Measurements from ENCODE around the gene CLDN10.

Gene CLDN10

DNA sequence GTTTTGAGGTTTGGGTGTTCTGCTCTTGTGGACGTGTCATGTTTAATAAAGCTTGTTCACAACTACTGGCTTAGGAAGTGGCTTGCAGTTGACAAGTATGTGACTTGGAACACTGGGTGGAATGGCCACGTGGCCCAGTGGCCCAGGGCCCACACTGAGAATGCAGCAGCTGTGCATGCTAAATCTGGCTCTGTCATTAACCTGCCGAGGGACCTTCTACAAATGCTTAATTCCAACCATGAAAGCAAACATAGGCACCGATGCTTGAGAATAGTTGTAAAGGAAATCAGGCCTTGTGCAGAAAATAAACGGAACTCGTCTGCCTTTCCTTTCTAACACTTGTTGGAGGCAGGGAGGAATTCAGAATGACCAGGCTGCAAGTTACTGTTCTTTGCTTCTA, 11.6 kb upstream of the CLDN10 start:
- H3K18ac ChIP-seq (ENCODE audit: low read length), result no peak overlapping the region
- no peaks in the 10 kb centered on the region for H3K79me1 ChIP-seq (ENCODE audit: low read length)
- no peak overlapping the region for H3K4ac ChIP-seq (ENCODE audit: low read depth, low read length)
- H3K4me2 ChIP-seq (ENCODE audit: low read length), result no peak overlapping the region
- H2BK120ac ChIP-seq (ENCODE audit: insufficient read depth, low read length, poor library complexity), result no peak overlapping the region
- H4K12ac ChIP-seq (ENCODE audit: low read depth, low read length), result no peak overlapping the region
- no peaks in the 10 kb centered on the region for H3K9me3 ChIP-seq (ENCODE audit: insufficient read depth, low read depth, low read length)
- H3K14ac ChIP-seq (ENCODE audit: low read length), result no peak overlapping the region
- no peak overlapping the region for H3K9ac ChIP-seq (ENCODE audit: low read length)
- no peak overlapping the region for H3K23ac ChIP-seq (ENCODE audit: low read length)
- no peaks in the 10 kb centered on the region for H3K79me2 ChIP-seq (ENCODE audit: control insufficient read depth, insufficient read depth, low read length, poor library complexity)
- H2AFZ ChIP-seq (ENCODE audit: insufficient read depth, low read length, poor library complexity), result no peak overlapping the region
- H2AK5ac ChIP-seq (ENCODE audit: low read length), result no peak overlapping the region
- H4K91ac ChIP-seq (ENCODE audit: low read depth, low read length), result no peak overlapping the region
- no peak overlapping the region for H4K8ac ChIP-seq (ENCODE audit: low read depth, low read length)
- no peaks in the 10 kb centered on the region for H3K4me1 ChIP-seq (ENCODE audit: control insufficient read depth in 1 of 2, insufficient read depth in 2 of 2, low read length in 2 of 2)
- H2BK12ac ChIP-seq (ENCODE audit: low read length), result no peak overlapping the region
- no CpG with 5 or more reads among the region's 6 CpGs for WGBS (ENCODE audit: extremely low coverage, insufficient coverage, insufficient read length)
- H3K27me3 ChIP-seq (ENCODE audit: insufficient read depth, low read length), result no peaks in the 10 kb centered on the region
- no peak overlapping the region for H3K4me3 ChIP-seq (ENCODE audit: low read depth, low read length)
- H2BK5ac ChIP-seq (ENCODE audit: low read depth, low read length, poor library complexity), result no peak overlapping the region
- DNase-seq, result no peak
- H3K36me3 ChIP-seq (ENCODE audit: control insufficient read depth in 1 of 2, insufficient read depth in 2 of 2, low read length in 2 of 2), result no peaks in the 10 kb centered on the region
- H3K27ac ChIP-seq (ENCODE audit: low read depth, low read length), result no peak overlapping the region

- H3K23ac ChIP-seq (ENCODE audit: low read length), result no peak overlapping the region
- H3K79me2 ChIP-seq (ENCODE audit: control insufficient read depth, insufficient read depth, low read length, poor library complexity), result no peaks in the 10 kb centered on the region
- no CpG with 5 or more reads among the region's 2 CpGs for WGBS (ENCODE audit: extremely low coverage, insufficient coverage, insufficient read length)
- no peak for DNase-seq
- H2BK12ac ChIP-seq (ENCODE audit: low read length), result no peak overlapping the region
- no peak overlapping the region for H3K9ac ChIP-seq (ENCODE audit: low read length)
- H4K12ac ChIP-seq (ENCODE audit: low read depth, low read length), result no peak overlapping the region
- H2AFZ ChIP-seq (ENCODE audit: insufficient read depth, low read length, poor library complexity), result no peak overlapping the region
- H3K79me1 ChIP-seq (ENCODE audit: low read length), result no peaks in the 10 kb centered on the region
- no peak overlapping the region for H4K8ac ChIP-seq (ENCODE audit: low read depth, low read length)
- H2AK5ac ChIP-seq (ENCODE audit: low read length), result no peak overlapping the region
- no peak overlapping the region for H3K4ac ChIP-seq (ENCODE audit: low read depth, low read length)
- no peak overlapping the region for H3K14ac ChIP-seq (ENCODE audit: low read length)
- no peaks in the 10 kb centered on the region for H3K4me1 ChIP-seq (ENCODE audit: control insufficient read depth in 1 of 2, insufficient read depth in 2 of 2, low read length in 2 of 2)
- H3K4me3 ChIP-seq (ENCODE audit: low read depth, low read length), result no peak overlapping the region
- H2BK120ac ChIP-seq (ENCODE audit: insufficient read depth, low read length, poor library complexity), result no peak overlapping the region
- H3K27ac ChIP-seq (ENCODE audit: low read depth, low read length), result no peak overlapping the region
- no peaks in the 10 kb centered on the region for H3K9me3 ChIP-seq (ENCODE audit: insufficient read depth, low read depth, low read length)
- no peak overlapping the region for H3K4me2 ChIP-seq (ENCODE audit: low read length)
- no peak overlapping the region for H4K91ac ChIP-seq (ENCODE audit: low read depth, low read length)
- H3K36me3 ChIP-seq (ENCODE audit: control insufficient read depth in 1 of 2, insufficient read depth in 2 of 2, low read length in 2 of 2), result no peaks in the 10 kb centered on the region
- no peak overlapping the region for H3K18ac ChIP-seq (ENCODE audit: low read length)
- H2BK5ac ChIP-seq (ENCODE audit: low read depth, low read length, poor library complexity), result no peak overlapping the region
- no peaks in the 10 kb centered on the region for H3K27me3 ChIP-seq (ENCODE audit: insufficient read depth, low read length)
Observed at GRCh38 chr13:95541308-95541707, 11.2 kb upstream of the CLDN10 start.

DNA sequence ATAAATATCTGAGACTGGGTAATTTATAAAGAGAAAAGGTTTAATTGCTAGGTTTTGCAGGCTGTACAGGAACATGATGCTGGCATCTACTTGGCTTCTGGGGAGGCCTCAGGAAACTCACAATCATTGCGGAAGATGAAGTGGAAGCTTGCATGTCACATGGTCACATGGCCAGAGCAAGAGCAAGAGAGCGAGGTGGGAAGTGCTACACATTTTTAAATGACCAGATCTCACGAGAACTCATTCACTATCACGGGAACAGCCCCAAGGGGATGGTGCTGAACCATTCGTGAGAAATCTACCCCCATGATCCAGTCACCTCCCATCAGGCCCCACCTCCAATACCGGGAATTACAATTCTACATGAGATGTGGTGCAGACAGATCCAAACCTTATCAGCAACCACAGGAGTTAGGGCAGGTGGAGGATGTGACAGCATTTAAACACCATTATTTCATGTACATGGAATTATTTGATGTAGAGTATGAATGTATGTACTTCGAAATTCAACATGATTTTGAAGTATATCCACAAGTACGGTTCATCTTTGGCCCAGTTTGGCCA, 10.5 kb upstream of the CLDN10 start:
- Histone ChIP-seq H3K23ac (ENCODE audit: low read length) (no peak overlapping the region), H3K36me3 (ENCODE audit: control insufficient read depth in 1 of 2, insufficient read depth in 2 of 2, low read length in 2 of 2) (no peaks in the 10 kb centered on the region), H3K4me1 (ENCODE audit: control insufficient read depth in 1 of 2, insufficient read depth in 2 of 2, low read length in 2 of 2) (peaks cover 0 to 1% of the 10 kb centered on the region in 2 experiments), H3K4ac (ENCODE audit: low read depth, low read length) (no peak overlapping the region), H3K4me2 (ENCODE audit: low read length) (no peak overlapping the region), H4K8ac (ENCODE audit: low read depth, low read length) (no peak overlapping the region), H4K91ac (ENCODE audit: low read depth, low read length) (no peak overlapping the region), H3K9me3 (ENCODE audit: insufficient read depth, low read depth, low read length) (no peaks in the 10 kb centered on the region), H3K79me1 (ENCODE audit: low read length) (peaks cover 1% of the 10 kb centered on the region), H4K12ac (ENCODE audit: low read depth, low read length) (no peak overlapping the region), H3K27ac (ENCODE audit: low read depth, low read length) (no peak overlapping the region), H2BK5ac (ENCODE audit: low read depth, low read length, poor library complexity) (no peak overlapping the region), H3K18ac (ENCODE audit: low read length) (no peak overlapping the region), H3K14ac (ENCODE audit: low read length) (no peak overlapping the region), H3K4me3 (ENCODE audit: low read depth, low read length) (no peak overlapping the region), H2AK5ac (ENCODE audit: low read length) (no peak overlapping the region), H3K79me2 (ENCODE audit: control insufficient read depth, insufficient read depth, low read length, poor library complexity) (no peaks in the 10 kb centered on the region), H2BK12ac (ENCODE audit: low read length) (no peak overlapping the region), H2AFZ (ENCODE audit: insufficient read depth, low read length, poor library complexity) (no peak overlapping the region), H3K9ac (ENCODE audit: low read length) (no peak overlapping the region), H2BK120ac (ENCODE audit: insufficient read depth, low read length, poor library complexity) (no peak overlapping the region), H3K27me3 (ENCODE audit: insufficient read depth, low read length) (no peaks in the 10 kb centered on the region)
- no peak for DNase-seq
- WGBS (ENCODE audit: extremely low coverage, insufficient coverage, insufficient read length), result no CpG with 5 or more reads among the region's 8 CpGs

DNA sequence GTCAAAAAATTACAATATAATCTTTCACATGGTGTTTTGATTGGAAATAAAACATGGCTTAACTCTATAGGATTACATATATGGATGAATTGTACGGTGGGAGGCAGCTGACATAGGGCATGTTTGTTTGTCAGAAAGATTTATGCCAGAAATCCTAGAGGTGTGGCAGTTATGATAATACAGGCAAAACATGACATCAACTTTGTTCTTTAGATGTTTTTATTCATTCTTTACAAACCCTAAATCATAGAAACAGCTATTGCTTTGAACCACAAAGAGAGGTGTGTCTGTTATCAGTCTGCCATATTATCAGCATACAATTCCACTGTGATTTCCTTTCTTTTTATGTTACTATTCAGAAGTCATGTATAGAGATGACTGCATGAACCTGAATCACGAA, 8.2 kb upstream of the CLDN10 start:
- Histone ChIP-seq H3K18ac (ENCODE audit: low read length) (no peak overlapping the region), H3K27ac (ENCODE audit: low read depth, low read length) (no peak overlapping the region), H2AK5ac (ENCODE audit: low read length) (no peak overlapping the region), H3K4me3 (ENCODE audit: low read depth, low read length) (no peak overlapping the region), H3K4me2 (ENCODE audit: low read length) (no peak overlapping the region), H4K91ac (ENCODE audit: low read depth, low read length) (no peak overlapping the region), H3K27me3 (ENCODE audit: insufficient read depth, low read length) (no peaks in the 10 kb centered on the region), H3K4me1 (ENCODE audit: control insufficient read depth in 1 of 2, insufficient read depth in 2 of 2, low read length in 2 of 2) (peaks cover 2 to 3% of the 10 kb centered on the region in 2 experiments), H2BK120ac (ENCODE audit: insufficient read depth, low read length, poor library complexity) (no peak overlapping the region), H2BK5ac (ENCODE audit: low read depth, low read length, poor library complexity) (no peak overlapping the region), H3K14ac (ENCODE audit: low read length) (no peak overlapping the region), H3K79me2 (ENCODE audit: control insufficient read depth, insufficient read depth, low read length, poor library complexity) (no peaks in the 10 kb centered on the region), H3K9me3 (ENCODE audit: insufficient read depth, low read depth, low read length) (no peaks in the 10 kb centered on the region), H3K79me1 (ENCODE audit: low read length) (peaks cover 1% of the 10 kb centered on the region), H4K8ac (ENCODE audit: low read depth, low read length) (no peak overlapping the region), H4K12ac (ENCODE audit: low read depth, low read length) (no peak overlapping the region), H3K4ac (ENCODE audit: low read depth, low read length) (no peak overlapping the region), H3K9ac (ENCODE audit: low read length) (no peak overlapping the region), H2AFZ (ENCODE audit: insufficient read depth, low read length, poor library complexity) (no peak overlapping the region), H3K23ac (ENCODE audit: low read length) (no peak overlapping the region), H3K36me3 (ENCODE audit: control insufficient read depth in 1 of 2, insufficient read depth in 2 of 2, low read length in 2 of 2) (no peaks in the 10 kb centered on the region), H2BK12ac (ENCODE audit: low read length) (no peak overlapping the region)
- no peak for DNase-seq
- WGBS (ENCODE audit: extremely low coverage, insufficient coverage, insufficient read length), result no CpG with 5 or more reads among the region's 2 CpGs

Data from trophoblast cell (in vitro differentiated cells and primary cell).